ENCODE results near the gene SDC3.

DNA sequence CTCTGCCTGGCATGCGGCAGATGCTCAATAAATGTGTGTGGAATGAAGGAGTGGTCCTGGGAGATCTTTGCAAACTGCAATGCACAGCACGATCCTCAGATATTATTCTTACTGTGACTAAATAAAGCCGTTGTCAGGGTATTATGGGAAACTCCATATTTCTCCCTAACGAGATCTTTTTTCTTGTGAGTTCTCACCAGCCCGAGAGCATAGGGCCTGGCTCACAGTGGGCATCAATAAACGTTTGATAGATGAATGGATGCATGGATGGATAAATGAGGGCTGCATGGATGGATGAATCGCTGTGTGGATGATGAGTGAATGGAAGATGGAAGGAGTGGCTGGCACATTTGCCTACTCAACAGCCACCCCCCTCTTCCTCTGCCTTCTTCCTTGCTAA lies 69.6 kb downstream of the SDC3 start:
- TF ChIP-seq, protein P1, sequence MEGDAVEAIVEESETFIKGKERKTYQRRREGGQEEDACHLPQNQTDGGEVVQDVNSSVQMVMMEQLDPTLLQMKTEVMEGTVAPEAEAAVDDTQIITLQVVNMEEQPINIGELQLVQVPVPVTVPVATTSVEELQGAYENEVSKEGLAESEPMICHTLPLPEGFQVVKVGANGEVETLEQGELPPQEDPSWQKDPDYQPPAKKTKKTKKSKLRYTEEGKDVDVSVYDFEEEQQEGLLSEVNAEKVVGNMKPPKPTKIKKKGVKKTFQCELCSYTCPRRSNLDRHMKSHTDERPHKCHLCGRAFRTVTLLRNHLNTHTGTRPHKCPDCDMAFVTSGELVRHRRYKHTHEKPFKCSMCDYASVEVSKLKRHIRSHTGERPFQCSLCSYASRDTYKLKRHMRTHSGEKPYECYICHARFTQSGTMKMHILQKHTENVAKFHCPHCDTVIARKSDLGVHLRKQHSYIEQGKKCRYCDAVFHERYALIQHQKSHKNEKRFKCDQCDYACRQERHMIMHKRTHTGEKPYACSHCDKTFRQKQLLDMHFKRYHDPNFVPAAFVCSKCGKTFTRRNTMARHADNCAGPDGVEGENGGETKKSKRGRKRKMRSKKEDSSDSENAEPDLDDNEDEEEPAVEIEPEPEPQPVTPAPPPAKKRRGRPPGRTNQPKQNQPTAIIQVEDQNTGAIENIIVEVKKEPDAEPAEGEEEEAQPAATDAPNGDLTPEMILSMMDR (IDR thresholded peaks at IDR 0.05; ENCODE audit: borderline replicate concordance, extremely low read depth, low read length, poor library complexity, severe bottlenecking), result no peak
- TF ChIP-seq EZH2 (IDR thresholded peaks at IDR 0.05; ENCODE audit: borderline replicate concordance, low read depth, low read length, severe bottlenecking), result no peak
